Activated T-cell treated with anti-CD3 and anti-CD28 coated beads, Interleukin-2, amount 50 U/mL, for 72 hours (primary cell): ENCODE results near the gene NEGR1. TPM values are rescaled to one million over a fixed set of nuclear protein-coding genes. Genes with fewer than 3 reads are reported as not detected.

ENCODE experiments used
- ATAC-seq, 2 donors: fragments of 150-1000 bp; cut with Tn5 transposase; replicated peaks in 1 of 2; 2 replicates each; pipeline ENCODE4 v1.10.0; 2021; ENCODE audit warnings: moderate library complexity in 2 of 2, mild to moderate bottlenecking in 1 of 2
- DNase-seq, 2 donors: peaks; one replicate each; pipeline ENCODE4 v3.0.0; 2021 to 2022; ENCODE audit warnings: mixed read lengths in 1 of 2
- H3K27ac Mint-ChIP-seq: one replicate; pipeline ENCODE4 v1.8.0; 2022; ENCODE audit warnings: mild to moderate bottlenecking, moderate library complexity, mixed read lengths
- H3K27me3 Mint-ChIP-seq: one replicate; pipeline ENCODE4 v1.8.0; 2022; ENCODE audit warnings: low read depth, mixed read lengths
- H3K36me3 Mint-ChIP-seq, 2 donors: one replicate each; pipeline ENCODE4 v1.8.0; 2022; ENCODE audit warnings: mixed read lengths in 2 of 2, mild to moderate bottlenecking in 1 of 2; ENCODE audit not compliant: insufficient read depth in 2 of 2
- H3K4me1 Mint-ChIP-seq: one replicate; pipeline ENCODE4 v1.8.0; 2022; ENCODE audit warnings: low read depth, mixed read lengths
- H3K4me3 Mint-ChIP-seq, 2 donors: one replicate each; pipeline ENCODE4 v1.8.0; 2022; ENCODE audit warnings: mild to moderate bottlenecking in 2 of 2, mixed read lengths in 2 of 2, moderate library complexity in 2 of 2
- H3K9me3 Mint-ChIP-seq, 2 donors: one replicate each; pipeline ENCODE4 v1.8.0; 2022; ENCODE audit warnings: mixed read lengths in 2 of 2
- total RNA-seq, 2 donors: library from RNA; stranded (reverse); gene quantifications; one replicate each; pipeline ENCODE4 v1.2.3, GENCODE V29; 2022

Gene NEGR1
- total RNA-seq, 2 donors from 2014 or later, result 0.24 TPM; not detected in 1

GRCh38 chr1:71413441-71414175 is 868.7 kb downstream of the NEGR1 start:
- Mint-ChIP-seq H3K36me3 (no peaks in the 10 kb centered on the region), H3K9me3 (peaks cover 1 to 5% of the 10 kb centered on the region in 2 donors), H3K27ac (no peak overlapping the region), H3K27me3 (no peaks in the 10 kb centered on the region), H3K4me3 (no peak overlapping the region), H3K4me1 (no peaks in the 10 kb centered on the region)
- ATAC-seq (no peak), DNase-seq (no peak)

GRCh38 chr1:71400050-71400449 is 882.3 kb downstream of the NEGR1 start:
- H3K4me3 Mint-ChIP-seq, result no peak overlapping the region
- no peak overlapping the region for H3K27ac Mint-ChIP-seq
- H3K27me3 Mint-ChIP-seq, result no peaks in the 10 kb centered on the region
- H3K9me3 Mint-ChIP-seq, result peaks cover 0 to 8% of the 10 kb centered on the region in 2 donors
- no peaks in the 10 kb centered on the region for H3K4me1 Mint-ChIP-seq
- ATAC-seq (no peak), DNase-seq (no peak)
- no peaks in the 10 kb centered on the region for H3K36me3 Mint-ChIP-seq

DNA sequence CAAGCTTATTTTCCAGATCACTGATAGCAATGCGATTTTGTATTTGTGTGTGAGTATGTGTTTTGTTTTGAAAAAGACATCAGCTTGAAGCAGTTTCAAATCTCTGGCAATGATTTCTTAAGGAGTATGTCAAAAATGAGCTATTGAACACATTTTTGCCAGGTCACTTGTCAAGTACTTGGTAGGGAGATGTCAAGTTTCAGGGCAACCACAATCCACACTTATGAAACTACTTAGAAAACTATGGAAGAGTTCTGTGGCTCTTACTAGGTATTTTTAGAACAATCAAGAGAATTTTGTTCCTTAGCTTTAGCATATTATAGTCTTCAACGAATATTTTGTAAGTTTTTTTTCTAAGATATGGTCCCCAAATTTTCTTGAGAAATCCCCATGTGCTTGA is 882.7 kb downstream of the NEGR1 start:
- Mint-ChIP-seq H3K9me3 (peaks cover 3 to 9% of the 10 kb centered on the region in 2 donors), H3K27me3 (no peaks in the 10 kb centered on the region), H3K4me1 (no peaks in the 10 kb centered on the region), H3K36me3 (peaks cover 0 to 1% of the 10 kb centered on the region in 2 donors), H3K27ac (no peak overlapping the region), H3K4me3 (no peak overlapping the region)
- ATAC-seq, result no peak
- no peak for DNase-seq

GRCh38 chr1:71393301-71393700 is 889.0 kb downstream of the NEGR1 start:
- no peak overlapping the region for H3K4me3 Mint-ChIP-seq
- no peaks in the 10 kb centered on the region for H3K27me3 Mint-ChIP-seq
- H3K4me1 Mint-ChIP-seq, result no peaks in the 10 kb centered on the region
- H3K27ac Mint-ChIP-seq, result no peak overlapping the region
- ATAC-seq (no peak), DNase-seq (no peak)
- peaks cover 13 to 16% of the 10 kb centered on the region in 2 donors for H3K9me3 Mint-ChIP-seq
- peaks cover under 1 to 2% of the 10 kb centered on the region in 2 donors for H3K36me3 Mint-ChIP-seq

GRCh38 chr1:71390518-71390917 is 891.8 kb downstream of the NEGR1 start:
- Mint-ChIP-seq H3K36me3 (peaks cover 1 to 2% of the 10 kb centered on the region in 2 donors), H3K27ac (no peak overlapping the region), H3K27me3 (no peaks in the 10 kb centered on the region)

DNA sequence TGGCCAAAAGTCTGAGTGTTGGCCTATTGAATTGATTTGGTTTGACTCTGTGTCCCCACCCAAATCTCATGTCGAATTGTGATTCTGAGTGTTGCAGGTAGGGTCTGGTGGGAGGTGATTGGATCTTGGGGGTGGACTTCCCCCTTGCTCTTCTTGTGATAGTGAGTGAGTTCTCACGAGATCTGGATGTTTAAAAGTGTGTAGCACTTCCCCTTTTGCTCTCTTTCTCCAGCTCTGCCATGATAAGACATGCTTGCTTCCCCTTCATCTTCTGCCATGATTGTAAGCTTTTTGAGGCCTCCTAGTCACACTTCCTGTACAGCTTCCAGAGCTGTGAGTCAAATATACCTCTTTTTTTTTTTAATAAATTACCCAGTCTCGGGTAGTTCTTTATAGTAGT is 904.5 kb downstream of the NEGR1 start:
- Mint-ChIP-seq H3K36me3 (peaks cover 0 to 2% of the 10 kb centered on the region in 2 donors), H3K27ac (no peak overlapping the region), H3K9me3 (peaks cover 10 to 24% of the 10 kb centered on the region in 2 donors), H3K4me1 (no peaks in the 10 kb centered on the region), H3K4me3 (no peak overlapping the region), H3K27me3 (no peaks in the 10 kb centered on the region)
- DNase-seq (no peak), ATAC-seq (no peak)

More at GRCh38 chr1:71390518-71390917, 891.8 kb downstream of the NEGR1 start:
- DNase-seq, result no peak
- no peaks in the 10 kb centered on the region for H3K4me1 Mint-ChIP-seq
- H3K9me3 Mint-ChIP-seq, result peaks cover 19 to 21% of the 10 kb centered on the region in 2 donors
- H3K4me3 Mint-ChIP-seq, result no peak overlapping the region
- ATAC-seq, result no peak

- Mint-ChIP-seq H3K27me3 (no peaks in the 10 kb centered on the region), H3K4me1 (no peaks in the 10 kb centered on the region), H3K9me3 (peaks cover 4 to 5% of the 10 kb centered on the region in 2 donors), H3K27ac (no peak overlapping the region), H3K4me3 (no peak overlapping the region), H3K36me3 (no peaks in the 10 kb centered on the region)
- ATAC-seq, result no peak
- DNase-seq, result no peak
Measured at GRCh38 chr1:71372496-71372895, 909.8 kb downstream of the NEGR1 start.

DNA sequence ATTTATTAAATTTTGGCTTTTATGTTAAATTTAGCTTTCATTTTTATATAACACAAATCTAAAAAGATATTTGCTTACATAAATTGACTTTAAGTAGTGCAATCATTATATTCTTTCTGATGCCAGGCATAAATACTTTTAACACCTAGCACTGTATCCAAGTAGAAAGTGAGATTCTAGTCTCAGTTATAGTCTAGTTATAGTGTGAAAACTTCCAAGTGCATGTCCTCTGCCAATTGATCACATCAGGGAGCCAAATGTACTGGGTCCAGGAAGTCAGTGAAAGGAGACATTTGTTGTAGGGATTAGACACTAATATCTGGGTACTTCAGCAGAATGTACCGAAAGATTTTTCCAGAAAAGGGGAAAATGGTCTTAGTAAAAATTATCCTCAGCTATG is 910.8 kb downstream of the NEGR1 start:
- H3K4me1 Mint-ChIP-seq, result no peaks in the 10 kb centered on the region
- H3K36me3 Mint-ChIP-seq, result no peaks in the 10 kb centered on the region
- H3K4me3 Mint-ChIP-seq, result no peak overlapping the region
- H3K27ac Mint-ChIP-seq, result no peak overlapping the region
- DNase-seq (no peak), ATAC-seq (no peak)
- peaks cover 2 to 3% of the 10 kb centered on the region in 2 donors for H3K9me3 Mint-ChIP-seq
- no peaks in the 10 kb centered on the region for H3K27me3 Mint-ChIP-seq

DNA sequence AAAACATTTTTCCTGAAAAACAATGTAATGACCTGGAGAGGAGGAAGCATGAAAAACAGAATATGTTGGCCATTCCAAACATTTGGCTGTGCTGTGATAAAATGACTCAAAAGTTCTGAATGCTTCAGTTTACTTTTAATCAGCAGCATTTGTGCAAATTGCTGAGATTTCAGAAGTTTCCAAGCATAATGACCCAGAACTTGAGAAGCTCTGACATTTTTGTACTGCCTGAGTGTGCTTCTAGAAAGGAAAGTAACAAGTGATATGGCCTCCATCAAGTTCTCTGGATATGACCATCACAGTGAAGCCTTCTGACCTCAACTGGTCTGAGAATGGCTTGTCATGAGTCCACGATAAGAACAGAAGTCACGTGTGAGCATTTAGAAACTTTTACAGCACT is 918.1 kb downstream of the NEGR1 start:
- ATAC-seq (no peak), DNase-seq (no peak)
- no peaks in the 10 kb centered on the region for H3K27me3 Mint-ChIP-seq
- no peak overlapping the region for H3K4me3 Mint-ChIP-seq
- H3K27ac Mint-ChIP-seq, result no peak overlapping the region
- H3K4me1 Mint-ChIP-seq, result no peaks in the 10 kb centered on the region
- peaks cover 2 to 4% of the 10 kb centered on the region in 2 donors for H3K9me3 Mint-ChIP-seq
- H3K36me3 Mint-ChIP-seq, result no peaks in the 10 kb centered on the region

- no peak for ATAC-seq
- DNase-seq, result no peak
- Mint-ChIP-seq H3K4me3 (no peak overlapping the region), H3K27me3 (no peaks in the 10 kb centered on the region), H3K27ac (no peak overlapping the region), H3K36me3 (no peaks in the 10 kb centered on the region), H3K9me3 (peaks cover 2 to 6% of the 10 kb centered on the region in 2 donors), H3K4me1 (no peaks in the 10 kb centered on the region)
Measured at GRCh38 chr1:71362691-71363090, 919.6 kb downstream of the NEGR1 start.

DNA sequence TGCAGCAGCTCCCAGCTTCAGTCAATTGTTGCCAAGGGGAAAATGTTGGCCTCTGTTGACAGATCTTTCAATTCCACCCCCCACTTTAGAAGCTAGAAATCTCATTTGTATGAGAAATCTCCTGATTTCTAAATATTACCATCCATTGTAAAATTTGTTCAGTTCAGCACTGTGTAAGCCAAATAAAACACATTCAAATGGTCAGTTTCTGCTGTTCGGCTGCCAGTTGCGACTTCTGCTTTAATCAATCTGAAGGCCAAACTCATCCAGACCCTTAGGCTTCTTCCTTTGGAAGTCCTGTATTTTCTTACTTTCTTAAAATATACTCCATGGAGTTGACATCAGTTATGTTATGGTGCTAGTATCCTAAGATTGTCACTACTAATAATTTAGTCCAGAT is 920.3 kb downstream of the NEGR1 start:
- H3K36me3 Mint-ChIP-seq, result no peaks in the 10 kb centered on the region
- no peak overlapping the region for H3K4me3 Mint-ChIP-seq
- H3K27me3 Mint-ChIP-seq, result no peaks in the 10 kb centered on the region
- H3K4me1 Mint-ChIP-seq, result no peaks in the 10 kb centered on the region
- DNase-seq, result no peak
- H3K27ac Mint-ChIP-seq, result no peak overlapping the region
- no peak for ATAC-seq
- H3K9me3 Mint-ChIP-seq, result peaks cover 0 to 6% of the 10 kb centered on the region in 2 donors

DNA sequence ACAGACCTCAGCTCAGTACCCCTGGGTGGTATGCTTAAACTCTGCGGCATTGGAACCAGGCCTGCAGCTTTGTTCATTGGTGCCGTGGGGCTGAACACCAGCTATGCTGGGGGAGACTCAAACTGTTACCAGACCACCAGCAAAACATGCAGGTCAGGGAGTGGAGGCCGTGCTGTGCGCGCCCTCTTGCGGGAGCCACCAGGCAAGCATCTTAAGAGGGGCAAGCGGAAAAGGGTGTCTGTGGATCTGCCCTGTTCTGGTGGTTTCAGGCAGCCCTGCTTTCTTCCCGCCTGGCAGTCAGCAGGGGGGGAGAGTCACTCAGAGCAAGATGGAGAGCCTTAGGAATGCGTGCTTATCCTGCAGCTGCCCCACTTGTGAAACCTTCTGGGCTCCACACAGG is 924.6 kb downstream of the NEGR1 start:
- Mint-ChIP-seq H3K4me1 (no peaks in the 10 kb centered on the region), H3K27ac (no peak overlapping the region), H3K9me3 (peaks cover 7 to 9% of the 10 kb centered on the region in 2 donors), H3K27me3 (no peaks in the 10 kb centered on the region), H3K4me3 (no peak overlapping the region), H3K36me3 (no peaks in the 10 kb centered on the region)
- ATAC-seq (no peak), DNase-seq (no peak)

DNA sequence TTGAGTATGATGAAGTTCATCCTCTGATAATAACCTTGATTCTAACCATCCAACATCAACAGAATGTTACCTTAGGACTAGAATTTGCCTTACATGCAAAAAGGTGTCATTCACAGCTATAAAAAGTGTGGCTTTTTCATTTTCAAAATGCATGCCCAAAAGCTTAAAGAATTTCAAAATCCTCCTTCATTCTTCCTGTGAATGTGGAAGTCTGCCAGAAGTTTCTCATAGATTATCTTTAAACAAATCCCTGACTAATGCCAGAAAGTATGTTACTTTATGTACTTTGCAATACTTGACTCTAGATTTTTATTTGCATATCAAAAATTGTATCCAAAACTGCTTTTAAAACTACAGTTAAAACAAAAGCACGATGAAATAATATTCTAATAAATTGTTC is 930.9 kb downstream of the NEGR1 start:
- Mint-ChIP-seq H3K4me1 (no peaks in the 10 kb centered on the region), H3K4me3 (no peak overlapping the region), H3K27ac (no peak overlapping the region), H3K36me3 (no peaks in the 10 kb centered on the region), H3K27me3 (no peaks in the 10 kb centered on the region), H3K9me3 (peaks cover 3 to 5% of the 10 kb centered on the region in 2 donors)
- DNase-seq (no peak), ATAC-seq (no peak)

DNA sequence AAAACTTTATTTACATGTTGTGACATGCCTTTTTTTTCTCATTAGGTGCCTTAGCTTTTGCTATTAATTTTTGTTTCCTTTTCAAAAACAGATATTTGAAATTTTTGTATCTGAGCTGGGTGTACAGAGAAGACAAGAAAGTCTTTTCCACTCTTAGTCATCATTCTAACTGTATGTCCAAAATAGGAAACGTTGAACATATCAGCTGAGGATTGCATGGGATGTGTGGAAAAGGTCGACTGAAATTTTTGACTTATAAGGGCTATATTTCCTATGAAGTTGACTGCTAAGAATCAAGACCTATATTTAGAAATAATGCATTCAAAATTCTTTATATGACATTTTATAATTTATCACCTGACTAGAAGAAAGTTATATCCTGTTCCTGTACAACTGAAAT is 931.5 kb downstream of the NEGR1 start:
- Mint-ChIP-seq H3K36me3 (no peaks in the 10 kb centered on the region), H3K27ac (no peak overlapping the region), H3K27me3 (no peaks in the 10 kb centered on the region), H3K4me3 (no peak overlapping the region), H3K9me3 (peaks cover 3 to 5% of the 10 kb centered on the region in 2 donors), H3K4me1 (no peaks in the 10 kb centered on the region)
- DNase-seq (no peak), ATAC-seq (no peak)
